ENCODE measurements around the gene EXOC3L4.

EXOC3L4 gene

DNA sequence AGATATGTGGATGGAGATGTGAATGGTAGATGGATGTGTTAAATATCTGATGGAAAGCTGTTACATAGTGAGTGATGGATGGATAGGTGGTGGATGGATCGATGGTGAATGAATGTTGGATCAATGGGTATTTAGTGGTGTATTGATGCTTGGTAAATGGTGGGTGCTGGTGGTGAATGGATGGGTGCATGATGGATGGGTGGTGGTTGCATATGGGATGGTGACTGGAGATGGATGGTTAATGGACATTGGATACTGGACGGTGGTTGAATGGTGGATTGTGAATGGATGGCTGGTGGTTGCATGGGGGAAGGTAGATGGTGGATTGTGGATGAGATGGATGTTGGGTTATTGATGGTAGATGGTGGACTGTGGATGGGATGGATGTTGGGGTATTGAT is 12.6 kb upstream of the EXOC3L4 start:
- H2BK15ac ChIP-seq (ENCODE audit: low read depth, poor library complexity, severe bottlenecking) = no peak overlapping the region
- H3K36me3 ChIP-seq (ENCODE audit: control insufficient read depth in 1 of 2, insufficient read depth in 2 of 2, low read depth in 1 of 2, low read length in 2 of 2) = no peaks in the 10 kb centered on the region
- H3K27ac ChIP-seq (ENCODE audit: low read length, poor library complexity, severe bottlenecking) = no peak overlapping the region
- no peak overlapping the region for H3K18ac ChIP-seq (ENCODE audit: low read depth in 1 of 2, low read length in 2 of 2)
- no peak overlapping the region for H2AFZ ChIP-seq (ENCODE audit: low read depth, low read length)
- no peak overlapping the region for H2AK5ac ChIP-seq (ENCODE audit: low read length, severe bottlenecking)
- H3K9me3 ChIP-seq (ENCODE audit: control insufficient read depth, low read length) = no peaks in the 10 kb centered on the region
- H3K27me3 ChIP-seq (ENCODE audit: control insufficient read depth in 1 of 2, insufficient read depth in 1 of 2, low read length in 2 of 2) = peaks cover 43 to 60% of the 10 kb centered on the region in 2 experiments
- no peak overlapping the region for H2BK120ac ChIP-seq (ENCODE audit: low read depth, low read length)
- no peak for DNase-seq
- no peak overlapping the region for H3K9ac ChIP-seq (ENCODE audit: low read length)
- H4K91ac ChIP-seq (ENCODE audit: low read length) = no peak overlapping the region
- peaks cover 6% of the 10 kb centered on the region for H3K4me1 ChIP-seq (ENCODE audit: control insufficient read depth, insufficient read depth, low read depth, low read length)
- H4K8ac ChIP-seq (ENCODE audit: low read length) = no peak overlapping the region
- no peak overlapping the region for H3K4ac ChIP-seq (ENCODE audit: low read depth in 1 of 2, low read length in 2 of 2)
- H3K23ac ChIP-seq (ENCODE audit: low read length in 2 of 2) = no peak overlapping the region
- H2BK5ac ChIP-seq (ENCODE audit: low read depth, low read length, poor library complexity, severe bottlenecking) = no peak overlapping the region
- 77% methylated on average over 2 of the region's 2 CpGs for WGBS
- no peak overlapping the region for H2BK12ac ChIP-seq (ENCODE audit: low read length in 2 of 2)
- no peak overlapping the region for H3K4me3 ChIP-seq (ENCODE audit: insufficient read depth in 1 of 2, low read depth in 1 of 2, low read length in 2 of 2)
- H3K4me2 ChIP-seq (ENCODE audit: low read length, poor library complexity, severe bottlenecking) = no peak overlapping the region
- no peak overlapping the region for H3K14ac ChIP-seq (ENCODE audit: low read length in 2 of 2)
- H3K79me1 ChIP-seq (replicated peaks; ENCODE audit: low read length, poor library complexity, severe bottlenecking) = no peaks in the 10 kb centered on the region

DNA sequence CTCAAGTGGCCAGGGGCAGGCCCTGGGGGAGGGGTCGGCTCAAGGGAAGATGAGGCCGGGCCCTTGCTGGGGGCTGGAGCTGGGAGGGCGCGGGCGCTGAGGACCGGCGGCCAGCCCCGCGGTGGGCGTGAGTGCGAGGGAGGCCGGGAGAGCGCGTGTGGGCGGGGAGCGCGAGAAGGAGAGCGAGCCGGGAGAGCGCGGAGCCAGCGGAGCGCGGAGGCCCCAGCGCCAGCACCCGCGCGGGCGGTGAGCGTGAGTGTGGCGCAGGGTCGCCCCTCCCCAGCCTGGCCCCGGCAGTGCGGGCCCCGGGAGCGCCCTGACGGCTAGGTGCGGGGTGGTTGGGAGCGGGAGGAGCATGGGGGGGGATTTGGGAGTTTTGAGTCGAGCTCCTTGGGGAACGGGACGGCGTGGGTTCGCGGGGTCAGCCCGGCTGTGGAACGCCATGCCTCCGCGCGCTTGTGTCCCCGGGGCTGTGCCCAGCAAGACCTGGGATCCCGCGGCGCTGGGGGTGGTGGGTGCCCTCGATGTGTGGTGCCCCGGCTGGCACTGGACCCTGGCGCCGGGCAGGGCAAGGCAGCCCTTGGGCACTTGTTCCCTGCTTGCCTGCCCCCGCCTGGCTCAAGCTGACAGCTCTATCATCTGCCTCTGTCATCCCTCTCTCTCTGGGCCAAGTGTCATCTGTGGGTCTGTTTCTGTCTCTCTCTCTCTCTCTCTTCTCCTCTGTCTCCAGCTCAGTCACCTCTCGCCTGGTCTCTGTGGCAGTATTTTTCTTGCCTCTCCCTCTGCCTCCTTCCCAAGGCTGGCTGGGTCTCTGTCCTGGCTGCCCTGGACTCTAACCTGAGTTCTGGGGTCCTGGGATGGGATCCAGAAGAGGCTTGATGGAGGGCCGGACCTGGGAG is 10.3 kb upstream of the EXOC3L4 start, which contains the start of gene LBHD2:
TSS of gene LBHD2 (plus strand) at position 190 of the 899 bp plus-strand sequence. CDS start 1,803 bp downstream, outside the sequence.
- Histone ChIP-seq H3K4me2 (ENCODE audit: low read length, poor library complexity, severe bottlenecking) (peak within 1 kb of the TSS; percentile 67), H3K27ac (ENCODE audit: low read length, poor library complexity, severe bottlenecking) (no peak within 1 kb of the TSS)

DNA sequence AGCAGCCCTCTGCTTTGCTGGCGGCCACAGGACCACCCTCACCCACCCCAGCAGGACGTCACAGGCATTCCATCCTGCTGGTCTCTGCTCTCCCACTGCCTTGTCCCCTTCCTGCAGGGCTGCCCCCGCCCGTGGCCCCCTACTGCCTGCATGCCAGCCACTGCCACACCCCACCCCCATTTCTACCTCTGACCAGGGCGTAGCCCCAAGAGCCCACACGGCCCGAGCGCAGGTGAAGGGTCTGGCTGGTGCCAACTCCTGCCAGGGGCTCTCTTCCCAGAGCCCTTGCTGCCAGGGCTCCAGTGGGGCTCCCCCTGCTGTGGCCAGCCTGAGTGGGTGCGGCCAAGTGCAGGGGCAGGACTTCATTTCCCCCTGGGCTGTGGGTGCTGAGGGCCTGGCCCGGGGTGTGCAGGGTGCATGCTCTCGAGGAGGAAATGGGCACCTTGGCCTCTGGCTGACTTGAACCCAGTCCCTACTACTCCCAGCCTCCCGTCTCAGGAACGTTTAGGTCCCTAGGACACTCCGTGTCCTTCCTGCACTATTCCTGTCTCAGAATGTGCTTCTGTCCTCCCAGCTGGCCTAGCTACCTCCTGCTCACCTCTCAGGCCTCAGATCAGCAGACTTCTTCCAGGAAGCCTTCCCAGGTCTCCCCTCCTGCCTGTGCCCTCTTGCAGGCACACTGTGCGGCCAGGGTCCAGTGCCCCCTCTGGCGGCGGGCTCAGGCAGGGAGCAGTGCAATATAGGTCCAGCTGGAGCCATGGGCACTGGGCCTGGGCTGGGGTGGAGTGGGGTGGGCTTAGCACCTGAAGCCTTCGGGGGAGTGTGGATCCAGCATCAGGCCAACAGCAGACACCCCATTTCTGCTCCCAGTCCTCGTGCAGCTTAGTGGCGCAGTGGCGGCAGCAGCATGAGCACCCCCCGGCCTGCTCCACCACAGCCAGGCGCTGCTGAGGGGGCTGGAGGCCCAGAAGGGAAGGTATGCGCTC is 9.1 kb upstream of the EXOC3L4 start:
- H4K91ac ChIP-seq (ENCODE audit: low read length) = no peak overlapping the region
- H3K4ac ChIP-seq (ENCODE audit: low read depth in 1 of 2, low read length in 2 of 2) = no peak overlapping the region
- H3K27me3 ChIP-seq (ENCODE audit: control insufficient read depth in 1 of 2, insufficient read depth in 1 of 2, low read length in 2 of 2) = peaks cover 48 to 58% of the 10 kb centered on the region in 2 experiments
- H2BK5ac ChIP-seq (ENCODE audit: low read depth, low read length, poor library complexity, severe bottlenecking) = no peak overlapping the region
- peak overlapping the region in 1 of 2 experiments; percentile 19 for H3K14ac ChIP-seq (ENCODE audit: low read length in 2 of 2)
- H3K27ac ChIP-seq (ENCODE audit: low read length, poor library complexity, severe bottlenecking) = no peak overlapping the region
- H4K8ac ChIP-seq (ENCODE audit: low read length) = no peak overlapping the region
- H3K4me3 ChIP-seq (ENCODE audit: insufficient read depth in 1 of 2, low read depth in 1 of 2, low read length in 2 of 2) = no peak overlapping the region
- no peak overlapping the region for H2AFZ ChIP-seq (ENCODE audit: low read depth, low read length)
- peaks cover 6% of the 10 kb centered on the region for H3K4me1 ChIP-seq (ENCODE audit: control insufficient read depth, insufficient read depth, low read depth, low read length)
- no peaks in the 10 kb centered on the region for H3K9me3 ChIP-seq (ENCODE audit: control insufficient read depth, low read length)
- no peaks in the 10 kb centered on the region for H3K36me3 ChIP-seq (ENCODE audit: control insufficient read depth in 1 of 2, insufficient read depth in 2 of 2, low read depth in 1 of 2, low read length in 2 of 2)
- no peak overlapping the region for H3K18ac ChIP-seq (ENCODE audit: low read depth in 1 of 2, low read length in 2 of 2)
- no peak overlapping the region for H3K23ac ChIP-seq (ENCODE audit: low read length in 2 of 2)
- H2BK15ac ChIP-seq (ENCODE audit: low read depth, poor library complexity, severe bottlenecking) = no peak overlapping the region
- H3K4me2 ChIP-seq (ENCODE audit: low read length, poor library complexity, severe bottlenecking) = no peak overlapping the region
- no peaks in the 10 kb centered on the region for H3K79me1 ChIP-seq (replicated peaks; ENCODE audit: low read length, poor library complexity, severe bottlenecking)
- H3K9ac ChIP-seq (ENCODE audit: low read length) = no peak overlapping the region
- no peak overlapping the region for H2BK12ac ChIP-seq (ENCODE audit: low read length in 2 of 2)
- no peak overlapping the region for H2AK5ac ChIP-seq (ENCODE audit: low read length, severe bottlenecking)
- H2BK120ac ChIP-seq (ENCODE audit: low read depth, low read length) = no peak overlapping the region
- DNase-seq = no peak
- WGBS = 79% methylated on average over 20 of the region's 24 CpGs

More for the DNA sequence above, 10.3 kb upstream of the EXOC3L4 start, which contains the start of gene LBHD2:
- Histone ChIP-seq H2BK12ac (ENCODE audit: low read length in 2 of 2) (no peak within 1 kb of the TSS), H3K4me1 (ENCODE audit: control insufficient read depth, insufficient read depth, low read depth, low read length) (peaks cover 6% of the 10 kb centered on the region), H3K4ac (ENCODE audit: low read depth in 1 of 2, low read length in 2 of 2) (no peak within 1 kb of the TSS), H4K91ac (ENCODE audit: low read length) (no peak within 1 kb of the TSS), H2BK5ac (ENCODE audit: low read depth, low read length, poor library complexity, severe bottlenecking) (no peak within 1 kb of the TSS), H3K4me3 (ENCODE audit: insufficient read depth in 1 of 2, low read depth in 1 of 2, low read length in 2 of 2) (peak within 1 kb of the TSS in 1 of 2 experiments; percentile 34), H3K27me3 (ENCODE audit: control insufficient read depth in 1 of 2, insufficient read depth in 1 of 2, low read length in 2 of 2) (peaks cover 51 to 62% of the 10 kb centered on the region in 2 experiments), H2BK15ac (ENCODE audit: low read depth, poor library complexity, severe bottlenecking) (no peak within 1 kb of the TSS), H3K18ac (ENCODE audit: low read depth in 1 of 2, low read length in 2 of 2) (no peak within 1 kb of the TSS), H3K14ac (ENCODE audit: low read length in 2 of 2) (peak within 1 kb of the TSS in 1 of 2 experiments; percentile 55), H3K36me3 (ENCODE audit: control insufficient read depth in 1 of 2, insufficient read depth in 2 of 2, low read depth in 1 of 2, low read length in 2 of 2) (no peaks in the 10 kb centered on the region), H2BK120ac (ENCODE audit: low read depth, low read length) (no peak within 1 kb of the TSS), H3K9me3 (ENCODE audit: control insufficient read depth, low read length) (no peaks in the 10 kb centered on the region), H3K79me1 (replicated peaks; ENCODE audit: low read length, poor library complexity, severe bottlenecking) (no peaks in the 10 kb centered on the region), H3K23ac (ENCODE audit: low read length in 2 of 2) (no peak within 1 kb of the TSS), H2AK5ac (ENCODE audit: low read length, severe bottlenecking) (no peak within 1 kb of the TSS), H4K8ac (ENCODE audit: low read length) (no peak within 1 kb of the TSS), H3K9ac (ENCODE audit: low read length) (no peak within 1 kb of the TSS), H2AFZ (ENCODE audit: low read depth, low read length) (no peak within 1 kb of the TSS)
- DNase-seq = no peak
- 31% methylated on average over 52 of the region's 61 CpGs for WGBS

All from mesenchymal stem cell (in vitro differentiated cells and primary cell).